Central memory CD8-positive, alpha-beta T cell (primary cell): ENCODE data around the gene STAC.
"Not testable (repeated sequence)": the region's sequence is repeated elsewhere in the genome, so short reads cannot be mapped to it uniquely, and the experiment has no call there.

ENCODE experiments used
- ATAC-seq: fragments of 150-1000 bp; cut with Tn5 transposase; replicated peaks from 2 replicates; pipeline ENCODE4 v1.10.0; 2022; ENCODE audit warnings: mild to moderate bottlenecking, moderate FRiP score, moderate number of reproducible peaks; ENCODE audit not compliant: poor library complexity, severe bottlenecking; ENCODE audit errors: extremely low read depth
- DNase-seq, 2 donors: peaks; one replicate each; pipeline ENCODE4 v3.0.0; 2021; ENCODE audit warnings: low spot score in 2 of 2
- H3K27ac Mint-ChIP-seq: one replicate; pipeline ENCODE4 v1.8.0; 2022; ENCODE audit warnings: low read depth, mild to moderate bottlenecking, moderate library complexity, mixed read lengths
- H3K27me3 Mint-ChIP-seq: one replicate; pipeline ENCODE4 v1.8.0; 2022; ENCODE audit warnings: mixed read lengths
- H3K36me3 Mint-ChIP-seq: one replicate; pipeline ENCODE4 v1.8.0; 2022; ENCODE audit warnings: mild to moderate bottlenecking, moderate library complexity, mixed read lengths; ENCODE audit not compliant: insufficient read depth
- H3K4me1 Mint-ChIP-seq: one replicate; pipeline ENCODE4 v1.8.0; 2022; ENCODE audit warnings: mixed read lengths
- H3K4me3 Mint-ChIP-seq: one replicate; pipeline ENCODE4 v1.8.0; 2022; ENCODE audit warnings: mild to moderate bottlenecking, moderate library complexity, mixed read lengths
- H3K9me3 Mint-ChIP-seq: one replicate; pipeline ENCODE4 v1.8.0; 2022; ENCODE audit warnings: mixed read lengths

The STAC gene

DNA sequence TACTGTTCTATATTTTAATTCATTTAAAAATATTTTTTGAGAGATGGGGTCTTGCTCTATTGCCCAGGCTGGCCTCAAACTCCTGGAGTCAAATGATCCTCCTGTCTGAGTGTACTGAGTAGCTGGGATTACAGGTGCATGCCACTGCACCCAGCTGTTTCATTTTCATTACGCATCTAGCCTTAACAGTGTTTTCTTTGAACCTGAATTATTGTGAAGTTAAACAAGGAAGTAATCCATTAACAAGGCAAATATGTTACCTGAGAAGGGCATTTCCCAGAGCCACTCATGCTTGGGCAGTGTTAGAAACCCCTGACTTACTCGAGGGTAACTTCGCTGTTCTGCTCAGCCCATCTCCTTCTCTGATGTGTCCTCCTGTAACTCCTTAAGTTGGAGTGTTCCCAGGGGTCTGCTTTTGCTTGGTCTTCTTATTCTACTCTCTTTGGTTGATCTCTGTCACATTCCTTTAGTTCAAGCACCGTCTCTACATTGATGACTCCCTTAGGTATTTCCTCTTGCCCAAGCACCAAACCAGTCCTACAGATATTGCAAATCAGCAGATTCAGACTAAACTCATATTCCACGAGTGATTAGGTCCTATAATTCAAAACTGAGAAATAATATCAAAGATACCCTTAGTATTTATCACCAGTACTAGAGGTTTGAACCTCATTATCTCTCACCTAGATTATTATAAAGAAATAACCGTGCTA lies 107.9 kb downstream of the STAC start:
- Mint-ChIP-seq H3K27me3 (peaks cover 10% of the 10 kb centered on the region), H3K36me3 (no peaks in the 10 kb centered on the region), H3K4me1 (no peaks in the 10 kb centered on the region), H3K9me3 (no peaks in the 10 kb centered on the region), H3K27ac (no peak overlapping the region), H3K4me3 (no peak overlapping the region)
- no peak for ATAC-seq
- DNase-seq: no peak

- no peaks in the 10 kb centered on the region for H3K36me3 Mint-ChIP-seq
- H3K27me3 Mint-ChIP-seq: peaks cover 10% of the 10 kb centered on the region
- H3K4me1 Mint-ChIP-seq: no peaks in the 10 kb centered on the region
- DNase-seq (no peak), ATAC-seq (no peak)
- H3K9me3 Mint-ChIP-seq: no peaks in the 10 kb centered on the region
- H3K27ac Mint-ChIP-seq: no peak overlapping the region
- no peak overlapping the region for H3K4me3 Mint-ChIP-seq
Observed at GRCh38 chr3:36489101-36489500, 108.8 kb downstream of the STAC start.

GRCh38 chr3:36489679-36490425 lies 109.5 kb downstream of the STAC start:
- peaks cover 10% of the 10 kb centered on the region for H3K27me3 Mint-ChIP-seq
- DNase-seq: no peak
- H3K36me3 Mint-ChIP-seq: no peaks in the 10 kb centered on the region
- H3K4me3 Mint-ChIP-seq: no peak overlapping the region
- H3K27ac Mint-ChIP-seq: no peak overlapping the region
- no peaks in the 10 kb centered on the region for H3K4me1 Mint-ChIP-seq
- H3K9me3 Mint-ChIP-seq: no peaks in the 10 kb centered on the region
- no peak for ATAC-seq

GRCh38 chr3:36493051-36493450 lies 112.7 kb downstream of the STAC start:
- Mint-ChIP-seq H3K4me3 (no peak overlapping the region), H3K36me3 (no peaks in the 10 kb centered on the region), H3K27me3 (no peaks in the 10 kb centered on the region), H3K9me3 (no peaks in the 10 kb centered on the region), H3K27ac (no peak overlapping the region), H3K4me1 (no peaks in the 10 kb centered on the region)
- no peak for DNase-seq
- no peak for ATAC-seq

DNA sequence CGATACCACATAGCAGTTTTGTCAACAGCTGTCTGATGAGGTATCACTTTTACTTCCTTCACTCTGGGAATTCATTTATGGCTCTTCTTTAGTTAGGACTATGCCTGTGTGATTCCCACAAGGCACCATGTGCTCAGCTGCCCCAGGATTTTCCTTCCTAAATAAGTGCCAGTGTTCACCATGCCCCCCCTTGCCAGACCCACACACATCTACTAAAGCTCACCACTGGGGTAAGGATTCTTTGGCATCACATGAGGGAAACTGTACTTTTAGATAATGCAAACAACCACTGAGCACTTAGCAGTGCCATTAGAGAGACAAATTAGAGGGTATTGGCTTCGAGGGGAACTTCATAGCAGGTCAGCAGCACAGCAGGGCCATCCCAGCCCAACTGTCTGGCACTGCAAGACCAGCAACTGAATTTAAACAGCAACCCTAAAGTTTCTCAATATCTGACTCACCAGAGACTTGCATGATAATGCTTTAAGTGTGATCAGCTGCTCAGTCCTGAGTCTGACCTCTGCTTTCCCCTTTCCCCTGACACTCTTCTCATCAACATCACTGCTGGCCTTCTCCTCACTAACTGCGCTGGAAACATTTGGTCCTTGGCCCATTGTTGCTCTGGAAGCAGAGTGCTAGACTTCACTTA lies 114.3 kb downstream of the STAC start:
- H3K36me3 Mint-ChIP-seq: no peaks in the 10 kb centered on the region
- no peaks in the 10 kb centered on the region for H3K4me1 Mint-ChIP-seq
- no peak for DNase-seq
- H3K9me3 Mint-ChIP-seq: no peaks in the 10 kb centered on the region
- no peak overlapping the region for H3K27ac Mint-ChIP-seq
- no peaks in the 10 kb centered on the region for H3K27me3 Mint-ChIP-seq
- no peak overlapping the region for H3K4me3 Mint-ChIP-seq
- ATAC-seq: no peak

GRCh38 chr3:36496684-36497633 lies 116.7 kb downstream of the STAC start:
- H3K4me1 Mint-ChIP-seq: no peaks in the 10 kb centered on the region
- no peak for DNase-seq
- H3K27ac Mint-ChIP-seq: no peak overlapping the region
- no peak overlapping the region for H3K4me3 Mint-ChIP-seq
- no peaks in the 10 kb centered on the region for H3K36me3 Mint-ChIP-seq
- no peaks in the 10 kb centered on the region for H3K9me3 Mint-ChIP-seq
- no peak for ATAC-seq
- no peaks in the 10 kb centered on the region for H3K27me3 Mint-ChIP-seq

GRCh38 chr3:36500053-36500452 lies 119.7 kb downstream of the STAC start:
- H3K27me3 Mint-ChIP-seq, H3K4me3 Mint-ChIP-seq, ATAC-seq, H3K27ac Mint-ChIP-seq, H3K36me3 Mint-ChIP-seq, DNase-seq, H3K4me1 Mint-ChIP-seq, H3K9me3 Mint-ChIP-seq: not testable (repeated sequence)

GRCh38 chr3:36501616-36502015 lies 121.3 kb downstream of the STAC start:
- no peak overlapping the region for H3K4me3 Mint-ChIP-seq
- ATAC-seq (no peak), DNase-seq (no peak)
- H3K27ac Mint-ChIP-seq: no peak overlapping the region
- no peaks in the 10 kb centered on the region for H3K4me1 Mint-ChIP-seq
- peaks cover 3% of the 10 kb centered on the region for H3K9me3 Mint-ChIP-seq
- no peaks in the 10 kb centered on the region for H3K27me3 Mint-ChIP-seq
- no peaks in the 10 kb centered on the region for H3K36me3 Mint-ChIP-seq

DNA sequence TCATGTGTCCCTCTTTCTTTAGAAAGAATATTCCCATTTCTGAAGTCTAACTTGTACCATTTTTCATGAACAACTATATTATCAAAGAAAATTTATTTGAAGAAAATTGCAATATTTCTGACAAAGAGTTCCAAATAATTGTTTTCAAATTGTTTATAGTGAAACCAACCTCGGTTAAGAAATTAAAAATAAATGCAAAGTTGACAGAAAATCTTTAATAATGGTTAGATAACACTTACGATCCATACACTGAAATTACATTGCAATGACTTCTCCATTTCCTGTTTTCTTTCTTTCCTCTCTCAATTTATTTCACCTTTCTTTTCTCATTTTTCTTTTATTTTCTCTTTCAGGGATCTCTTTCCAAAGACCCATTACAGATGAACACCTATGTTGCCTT lies 125.1 kb downstream of the STAC start:
- DNase-seq (no peak), ATAC-seq (no peak)
- H3K4me3 Mint-ChIP-seq: no peak overlapping the region
- peaks cover 14% of the 10 kb centered on the region for H3K9me3 Mint-ChIP-seq
- H3K27me3 Mint-ChIP-seq: peaks cover 18% of the 10 kb centered on the region
- no peaks in the 10 kb centered on the region for H3K4me1 Mint-ChIP-seq
- H3K36me3 Mint-ChIP-seq: peaks cover 4% of the 10 kb centered on the region
- no peak overlapping the region for H3K27ac Mint-ChIP-seq

DNA sequence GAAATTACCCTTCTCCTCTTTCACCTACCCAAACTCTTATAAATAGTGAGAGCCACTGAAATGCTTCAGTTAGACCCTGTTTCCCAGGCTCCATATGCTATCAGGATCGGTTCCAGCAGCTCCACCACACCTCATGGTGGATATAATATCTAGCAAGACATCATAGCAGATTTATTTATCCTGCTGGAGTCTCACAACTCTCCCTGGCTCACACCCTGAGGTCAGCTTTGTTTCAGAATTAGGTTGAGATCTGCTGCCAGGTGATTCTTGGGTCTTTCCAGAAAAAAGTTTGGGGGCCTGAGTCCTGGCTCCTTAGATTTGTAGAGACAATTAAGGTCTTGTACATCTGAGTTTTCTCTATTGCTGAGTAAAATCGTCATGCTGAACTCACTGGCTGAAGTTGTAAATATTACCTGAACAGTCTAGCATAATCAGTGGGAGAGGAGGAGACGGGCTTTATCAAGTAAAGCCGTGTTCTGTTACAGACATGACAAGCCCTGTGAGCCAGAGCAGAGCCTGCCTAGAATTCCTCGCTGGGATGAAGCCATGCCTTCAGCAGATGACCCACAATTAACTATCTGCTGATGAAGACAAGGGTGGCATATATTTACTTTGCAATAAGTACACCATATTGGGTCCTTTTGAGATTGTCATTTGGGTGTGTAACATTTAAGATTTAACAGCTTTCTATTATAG lies 131.6 kb downstream of the STAC start:
- Mint-ChIP-seq H3K27me3 (peaks cover 18% of the 10 kb centered on the region), H3K4me3 (no peak overlapping the region), H3K36me3 (peaks cover 4% of the 10 kb centered on the region), H3K27ac (no peak overlapping the region), H3K4me1 (no peaks in the 10 kb centered on the region), H3K9me3 (peaks cover 13% of the 10 kb centered on the region)
- no peak for DNase-seq
- ATAC-seq: no peak

DNA sequence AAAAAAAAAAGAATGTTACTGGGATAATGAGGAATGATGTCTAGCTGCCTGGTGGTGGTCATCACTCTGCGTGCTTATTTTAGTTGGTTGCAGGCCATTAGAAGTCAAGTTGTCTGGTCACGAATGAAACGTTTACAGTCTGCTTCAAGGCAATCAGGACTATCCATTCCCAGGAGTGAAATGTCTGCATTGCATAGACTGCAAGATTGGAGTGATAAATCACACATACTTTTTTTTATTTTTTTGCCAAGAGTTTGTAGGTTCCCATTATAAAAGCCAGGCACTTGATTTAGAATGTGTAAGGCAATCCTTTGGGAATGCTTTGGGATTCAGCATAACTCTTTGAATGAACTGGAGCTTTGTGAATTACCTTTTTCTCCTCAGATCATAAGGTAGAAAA lies 132.3 kb downstream of the STAC start:
- no peak overlapping the region for H3K4me3 Mint-ChIP-seq
- peaks cover 4% of the 10 kb centered on the region for H3K36me3 Mint-ChIP-seq

GRCh38 chr3:36514171-36514570 lies 133.9 kb downstream of the STAC start:
- H3K4me1 Mint-ChIP-seq: no peaks in the 10 kb centered on the region
- peaks cover 4% of the 10 kb centered on the region for H3K36me3 Mint-ChIP-seq
- H3K4me3 Mint-ChIP-seq: no peak overlapping the region
- ATAC-seq (no peak), DNase-seq (no peak)
- H3K27ac Mint-ChIP-seq: no peak overlapping the region
- H3K9me3 Mint-ChIP-seq: peaks cover 5% of the 10 kb centered on the region
- H3K27me3 Mint-ChIP-seq: peaks cover 3% of the 10 kb centered on the region

More for the DNA sequence above, 132.3 kb downstream of the STAC start:
- ATAC-seq: no peak
- DNase-seq: no peak
- peaks cover 12% of the 10 kb centered on the region for H3K9me3 Mint-ChIP-seq
- H3K27ac Mint-ChIP-seq: no peak overlapping the region
- peaks cover 18% of the 10 kb centered on the region for H3K27me3 Mint-ChIP-seq
- H3K4me1 Mint-ChIP-seq: no peaks in the 10 kb centered on the region
